GM21528 (cell line): Measurements from ENCODE around the gene SPOCK1.

Experiments
- ATAC-seq: cut with Tn5 transposase; IDR thresholded peaks from one replicate; pipeline ENCODE4 v1.9.1; 2021; ENCODE audit warnings: mild to moderate bottlenecking, moderate library complexity; ENCODE audit not compliant: unreplicated experiment, low FRiP score

SPOCK1 gene

DNA sequence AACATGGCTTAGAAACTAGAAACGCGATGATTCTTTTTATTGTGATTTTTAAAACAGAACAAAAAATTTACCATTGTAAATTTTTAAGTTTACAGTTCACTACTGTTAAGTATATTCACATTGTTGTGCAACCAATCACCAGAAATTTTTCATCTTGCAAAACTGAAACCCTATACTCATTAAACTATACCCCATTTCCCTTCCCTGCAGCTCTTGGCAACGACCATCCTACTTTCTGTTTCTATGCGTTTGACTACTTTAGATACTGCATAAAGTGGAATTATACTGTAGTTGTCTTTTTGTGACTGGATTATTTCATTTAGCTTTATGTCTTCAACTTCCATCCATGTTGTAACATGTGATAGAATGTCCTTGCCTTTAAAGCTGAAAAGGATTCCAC, 52.5 kb downstream of the SPOCK1 start:
- ATAC-seq: no peak

DNA sequence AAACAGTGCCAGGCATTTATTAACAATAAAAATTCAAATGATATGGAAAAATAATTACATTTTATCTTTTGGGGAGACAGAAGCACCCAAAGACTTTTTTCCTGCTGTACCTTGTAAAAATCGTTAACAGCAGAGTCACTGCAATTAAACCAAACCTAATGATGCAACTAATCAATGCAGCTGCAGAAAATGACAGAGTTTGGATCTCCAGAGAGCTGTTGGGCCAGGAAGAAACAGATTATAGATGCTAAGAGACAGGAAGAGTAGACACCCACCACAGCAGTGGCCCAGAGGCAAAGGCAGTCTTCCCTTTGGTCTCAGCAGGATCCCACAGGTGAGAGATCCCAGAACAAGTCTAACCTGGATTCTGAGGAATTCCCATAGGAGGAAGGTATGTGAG, 53.0 kb downstream of the SPOCK1 start:
- ATAC-seq: no peak

DNA sequence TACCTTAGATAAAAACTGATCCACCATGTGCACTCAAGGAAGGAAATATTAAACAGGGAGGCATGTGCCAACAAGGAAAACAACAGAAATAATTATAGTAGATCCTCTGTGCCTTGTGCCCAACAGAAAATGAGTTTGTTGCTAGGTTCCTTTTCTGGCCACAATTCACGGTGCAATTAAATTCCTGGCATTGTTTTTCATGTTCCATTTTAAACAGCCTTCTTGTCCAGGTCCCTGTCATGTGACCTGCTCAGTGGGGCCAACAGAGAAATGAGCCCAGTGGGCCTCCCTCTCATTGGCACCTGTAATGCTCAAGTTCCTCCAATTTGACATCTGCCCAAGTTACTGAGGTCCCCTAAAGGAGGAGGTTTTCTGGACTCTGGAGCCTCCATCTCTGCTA, 56.5 kb downstream of the SPOCK1 start:
- no peak for ATAC-seq

DNA sequence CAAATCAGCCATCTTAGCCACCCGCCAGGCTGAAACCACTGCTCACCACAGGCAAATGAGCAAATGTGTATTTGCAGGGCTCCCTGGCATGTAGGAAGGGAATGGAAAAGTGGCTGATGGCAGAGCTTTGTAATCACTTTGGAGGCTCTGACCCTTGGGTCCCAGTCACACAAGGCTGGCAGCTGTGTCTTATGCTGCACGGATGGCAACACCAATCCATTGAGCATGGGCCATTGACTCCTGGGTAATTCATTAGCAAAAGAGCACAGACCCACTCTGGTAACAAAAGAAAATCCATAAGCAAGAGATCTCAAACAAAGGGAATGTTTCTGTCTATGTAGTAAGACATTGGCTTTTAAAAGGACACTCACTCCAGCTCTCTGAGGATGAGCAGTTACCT, 57.6 kb downstream of the SPOCK1 start:
- ATAC-seq: no peak

DNA sequence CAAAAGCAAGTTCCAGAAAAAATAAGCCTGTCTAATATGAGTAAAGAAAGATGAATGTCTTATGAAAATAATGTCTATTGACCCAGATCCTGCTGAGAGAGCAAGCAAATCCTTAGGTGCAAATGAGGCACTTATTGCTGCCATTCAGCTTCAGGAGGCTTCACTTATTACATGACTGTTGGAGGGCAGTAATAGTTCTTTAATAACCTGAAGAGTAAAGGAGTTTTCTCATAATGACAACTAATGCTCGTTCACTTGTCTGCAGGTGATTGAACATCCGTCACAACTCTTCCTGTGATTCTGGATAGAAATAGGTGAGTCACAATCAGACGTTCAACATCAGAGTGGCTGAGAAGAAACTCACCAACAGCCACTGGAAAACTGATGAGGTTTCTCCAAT, 58.3 kb downstream of the SPOCK1 start:
- no peak for ATAC-seq

DNA sequence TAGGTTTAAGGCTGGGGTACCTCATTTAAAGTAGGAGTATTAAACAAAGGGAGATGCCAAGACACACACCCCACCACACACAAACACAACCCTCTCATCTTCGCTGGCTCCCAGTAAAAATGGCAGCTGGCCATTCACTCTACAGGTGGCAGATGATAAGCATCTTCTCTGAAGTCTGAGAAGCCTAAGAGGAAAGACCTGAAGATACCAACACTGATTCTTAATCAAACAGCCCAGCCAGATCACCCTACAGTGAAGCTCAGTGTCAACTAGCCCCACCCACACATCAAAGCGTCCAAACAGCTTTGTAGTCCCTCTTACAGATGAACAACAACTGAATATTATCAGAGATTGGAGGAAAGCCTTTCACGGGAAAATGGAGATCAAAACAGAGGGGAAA, 59.5 kb downstream of the SPOCK1 start:
- no peak for ATAC-seq

DNA sequence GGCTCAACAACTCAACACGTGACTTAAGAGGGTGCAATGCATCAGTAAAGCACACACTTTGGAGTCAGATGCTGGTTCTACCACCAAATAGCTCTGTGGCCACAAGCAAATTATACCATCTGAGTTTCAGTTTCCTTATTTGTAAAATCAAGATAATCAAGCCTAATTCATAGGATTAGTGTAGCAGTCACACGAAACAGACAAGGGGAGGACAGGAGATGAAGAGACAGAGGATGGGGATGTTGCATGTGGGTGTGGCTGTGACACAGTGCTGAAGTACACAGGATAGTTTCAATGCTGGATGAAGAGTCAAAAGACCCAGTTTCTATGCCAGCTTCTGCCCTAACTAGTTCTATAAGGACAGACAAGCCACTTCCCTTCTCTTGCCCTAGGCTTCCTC, 60.2 kb downstream of the SPOCK1 start:
- ATAC-seq: no peak

DNA sequence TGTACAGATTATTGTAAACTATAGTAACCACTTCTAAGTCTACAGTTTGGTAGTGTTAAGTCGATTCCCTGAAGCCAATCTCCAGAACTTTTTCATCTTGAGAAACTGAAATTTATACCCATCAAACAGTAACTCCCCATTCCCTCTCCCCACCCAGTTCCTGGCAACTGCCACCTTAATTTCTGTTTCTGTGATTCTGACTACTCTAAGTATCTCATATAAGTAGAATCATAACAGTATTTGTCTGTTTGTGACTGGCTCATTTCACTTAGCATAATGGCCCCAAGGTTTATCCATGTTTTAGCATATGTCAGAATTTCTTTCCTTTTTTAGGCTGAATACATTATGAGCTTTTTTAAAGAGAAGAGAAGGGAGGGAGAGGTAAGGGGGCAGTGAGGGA, 61.4 kb downstream of the SPOCK1 start:
- no peak for ATAC-seq

DNA sequence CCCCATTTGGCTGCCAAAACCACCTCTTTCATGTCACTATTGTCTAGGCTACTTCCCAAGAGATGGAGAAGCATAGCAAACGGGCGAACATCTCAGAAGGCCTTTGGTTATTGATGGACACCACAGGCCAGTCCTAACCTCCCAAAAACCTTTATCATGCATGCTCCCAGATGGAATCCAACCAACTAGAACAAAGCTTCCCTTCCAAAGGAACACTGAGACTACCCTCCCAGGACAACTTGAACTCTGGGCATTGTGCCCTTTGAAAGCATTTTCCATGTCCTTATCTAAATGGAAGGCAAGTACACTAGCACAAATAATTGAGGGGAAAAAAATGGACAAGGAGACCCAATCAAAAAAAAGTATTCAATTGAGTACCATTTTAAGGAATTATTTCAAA, 65.6 kb downstream of the SPOCK1 start:
- ATAC-seq: no peak

DNA sequence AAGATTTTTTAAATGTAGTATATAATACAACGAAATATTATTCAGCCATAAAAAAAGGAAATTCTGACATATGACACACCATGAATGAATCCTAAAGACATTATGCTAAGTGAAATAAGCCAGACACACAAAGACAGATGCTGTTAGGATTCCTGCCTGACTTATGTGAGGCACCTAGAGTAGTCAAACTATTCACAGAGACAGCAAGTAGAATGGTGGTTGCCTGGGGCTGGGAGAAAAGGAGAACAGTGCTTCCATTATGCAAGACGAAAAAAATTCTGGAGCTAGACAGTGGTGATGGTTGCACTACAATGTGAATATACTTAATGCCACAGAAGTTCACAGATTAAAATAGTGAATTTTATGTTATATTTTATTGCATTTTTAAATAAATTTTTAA, 66.8 kb downstream of the SPOCK1 start:
- ATAC-seq: no peak

DNA sequence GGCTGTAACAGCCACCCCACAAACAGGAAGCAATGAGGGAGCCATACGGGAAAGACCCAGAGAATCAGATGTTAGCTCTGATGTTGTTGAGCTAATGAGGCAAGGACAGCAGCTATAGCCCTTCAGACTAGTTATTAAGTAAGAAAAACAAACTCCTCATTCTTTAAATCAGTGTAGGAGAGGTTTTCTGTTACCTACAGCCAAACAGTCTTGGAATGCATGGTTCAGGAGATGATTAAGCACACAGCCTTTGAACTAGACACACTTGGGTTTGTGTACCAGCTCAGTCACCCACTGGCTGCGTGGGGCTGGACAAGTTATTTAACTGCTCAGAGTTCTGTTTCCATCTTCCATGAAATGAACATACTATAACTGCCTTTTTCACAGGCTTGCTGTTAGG, 68.1 kb downstream of the SPOCK1 start:
- no peak for ATAC-seq

DNA sequence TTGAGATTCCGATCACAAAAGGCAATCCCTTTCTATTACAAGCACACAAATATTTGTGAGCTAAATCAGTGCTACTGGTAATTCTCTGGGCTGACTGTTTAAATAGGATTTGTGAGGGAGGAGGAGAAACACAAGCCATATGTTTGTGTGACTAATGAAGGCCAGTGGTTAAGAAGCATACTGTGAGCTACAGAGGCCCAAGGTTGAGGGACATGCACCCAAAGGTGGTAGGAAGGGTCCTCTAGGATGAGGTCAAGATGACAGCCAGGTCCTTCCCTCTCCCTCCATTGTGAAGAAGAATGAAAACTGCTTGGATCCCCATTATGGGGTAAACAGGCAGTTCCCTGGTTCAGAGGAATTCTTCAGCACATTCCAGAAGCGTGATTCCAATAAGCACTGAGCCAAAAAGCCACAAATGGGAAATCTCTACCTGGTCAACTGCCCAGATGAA, 83.9 kb downstream of the SPOCK1 start:
- ATAC-seq: no peak

DNA sequence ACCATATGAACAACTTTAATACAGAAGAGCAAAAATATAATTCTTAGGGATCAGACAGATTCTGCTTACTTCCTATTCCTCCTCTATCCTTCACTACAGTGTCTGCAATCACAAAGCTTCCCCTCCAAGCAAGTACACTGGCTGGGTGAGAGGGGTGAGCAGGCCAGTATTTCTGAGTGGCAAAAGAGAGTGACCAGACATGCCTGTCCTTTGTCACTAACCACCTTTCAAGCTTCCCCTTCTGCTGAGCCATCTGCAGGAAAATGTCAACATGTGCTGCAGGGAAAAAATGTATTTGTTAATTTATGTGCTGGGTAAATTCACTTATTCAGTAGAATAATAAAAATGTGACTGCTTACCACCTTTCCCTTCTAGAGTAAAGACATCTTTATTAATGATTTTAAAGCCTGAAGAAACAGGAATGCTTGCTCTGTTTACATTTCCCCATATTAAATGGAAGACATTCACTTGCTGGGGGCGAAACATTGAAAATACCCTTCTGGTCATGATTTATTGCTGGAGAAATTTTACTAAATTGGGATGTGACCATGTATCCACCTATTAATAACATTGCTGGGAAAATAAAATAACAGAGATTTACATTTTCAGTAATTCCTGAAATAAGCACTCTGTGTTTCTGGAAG, 84.9 kb downstream of the SPOCK1 start:
- no peak for ATAC-seq

DNA sequence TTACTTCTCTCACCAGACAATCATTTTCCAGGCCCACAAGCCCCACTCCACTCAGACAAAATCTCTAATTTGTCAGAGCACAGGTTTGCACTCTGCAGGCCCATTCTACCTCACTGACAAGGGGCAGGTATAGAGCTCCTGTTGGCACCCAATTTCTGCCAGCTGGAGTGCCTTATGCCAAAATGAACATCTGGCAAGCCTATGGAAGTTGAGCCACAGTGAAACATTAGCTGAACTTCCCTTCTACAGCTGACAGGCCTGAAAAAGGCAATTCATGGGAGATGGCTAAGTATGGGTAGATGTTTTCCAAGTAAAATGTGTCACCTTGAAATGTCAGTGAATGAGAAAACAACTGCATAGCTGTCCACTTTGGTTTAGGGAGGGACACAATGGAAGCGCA, 87.0 kb downstream of the SPOCK1 start:
- no peak for ATAC-seq

DNA sequence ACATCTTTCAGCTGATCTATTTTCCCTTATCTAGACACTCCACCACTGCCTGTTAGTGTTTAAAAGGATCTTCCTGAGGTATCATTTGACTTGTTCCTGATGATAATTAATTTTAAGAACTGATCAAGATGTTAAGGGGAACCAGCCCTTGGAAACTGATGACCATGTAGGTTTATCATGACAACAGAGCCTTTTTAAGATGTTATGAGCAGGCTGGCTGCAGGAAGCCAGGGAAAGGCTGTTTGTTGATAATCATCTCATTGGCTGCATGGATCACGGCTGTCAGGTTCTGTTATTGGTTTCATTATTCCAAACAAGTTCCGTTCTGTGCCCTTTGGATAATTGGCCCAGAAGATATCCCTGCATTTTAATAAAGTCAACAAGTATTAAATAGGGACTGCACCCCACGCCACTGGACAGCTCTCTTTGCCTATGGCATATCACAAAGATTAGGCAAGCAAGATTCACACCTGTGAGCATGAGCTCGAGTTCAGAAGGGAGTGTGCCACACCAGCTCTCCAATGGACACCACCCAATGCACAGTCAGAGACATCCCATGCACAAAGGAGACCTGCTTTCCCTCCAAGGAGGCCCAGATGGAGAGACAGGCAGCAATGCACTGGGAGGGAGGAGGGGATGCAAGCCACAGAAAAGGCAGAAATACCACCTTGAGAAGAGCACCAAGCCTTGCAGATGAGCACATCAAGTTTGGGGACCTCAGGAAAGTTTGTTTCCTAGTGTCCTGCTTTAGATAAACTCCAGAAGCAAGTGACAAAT, 88.7 kb downstream of the SPOCK1 start:
- no peak for ATAC-seq

DNA sequence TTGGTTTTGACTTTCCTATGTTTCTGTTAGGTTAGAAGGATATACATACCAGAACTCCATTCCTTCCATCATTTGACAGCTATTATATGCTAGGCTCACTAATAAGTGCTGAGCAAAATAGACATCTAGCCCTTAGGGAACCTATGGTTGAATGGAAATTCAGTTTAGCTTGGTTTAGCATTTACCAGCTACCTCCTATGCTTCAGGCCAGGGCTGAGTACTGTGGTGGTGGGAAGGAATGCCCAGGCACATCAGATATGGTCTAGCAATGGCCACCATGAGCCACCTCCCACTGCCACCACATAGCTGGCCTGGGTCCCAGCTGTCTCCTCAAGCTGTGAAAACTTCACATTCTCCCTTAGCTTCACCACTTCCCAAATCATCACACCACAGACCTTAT, 89.4 kb downstream of the SPOCK1 start:
- no peak for ATAC-seq

DNA sequence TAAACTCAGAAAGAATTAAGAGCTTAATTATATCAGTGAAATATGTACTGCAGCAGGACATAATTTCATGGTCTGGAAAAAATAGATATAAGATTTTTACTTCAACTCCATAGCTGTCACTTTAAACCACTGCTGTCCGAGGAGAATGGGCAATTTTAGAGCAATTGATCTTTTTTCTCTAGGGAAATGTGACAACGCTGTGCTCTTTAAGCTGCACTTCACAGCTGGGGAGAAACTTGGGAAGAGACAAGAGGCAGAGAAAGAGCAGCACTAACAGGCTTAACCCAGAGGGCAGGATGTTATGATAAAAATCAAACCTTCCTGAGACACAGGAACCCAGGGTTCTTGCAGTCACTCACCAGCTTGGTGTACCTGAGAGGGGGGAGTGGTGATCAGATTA, 92.0 kb downstream of the SPOCK1 start:
- ATAC-seq: no peak

DNA sequence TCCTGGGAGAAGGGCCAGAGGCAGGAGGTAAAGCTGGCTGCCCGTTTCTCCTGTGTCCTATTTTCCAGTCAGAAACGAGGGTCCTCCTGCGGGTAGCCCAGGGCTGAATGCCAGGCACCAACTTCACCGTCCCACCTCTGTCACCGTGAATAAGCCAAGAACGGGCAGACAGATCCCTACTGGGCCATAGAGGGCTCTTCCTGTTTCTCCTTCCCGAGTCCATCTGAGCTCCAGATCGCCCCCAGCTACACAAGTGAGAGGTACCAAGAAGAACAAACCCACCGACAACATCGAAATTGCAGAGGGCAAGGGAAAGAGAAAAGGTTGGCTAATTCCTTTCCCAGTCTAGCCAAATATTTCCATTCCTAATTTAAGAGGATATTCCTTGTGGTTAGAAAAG, 93.7 kb downstream of the SPOCK1 start:
- ATAC-seq: no peak

DNA sequence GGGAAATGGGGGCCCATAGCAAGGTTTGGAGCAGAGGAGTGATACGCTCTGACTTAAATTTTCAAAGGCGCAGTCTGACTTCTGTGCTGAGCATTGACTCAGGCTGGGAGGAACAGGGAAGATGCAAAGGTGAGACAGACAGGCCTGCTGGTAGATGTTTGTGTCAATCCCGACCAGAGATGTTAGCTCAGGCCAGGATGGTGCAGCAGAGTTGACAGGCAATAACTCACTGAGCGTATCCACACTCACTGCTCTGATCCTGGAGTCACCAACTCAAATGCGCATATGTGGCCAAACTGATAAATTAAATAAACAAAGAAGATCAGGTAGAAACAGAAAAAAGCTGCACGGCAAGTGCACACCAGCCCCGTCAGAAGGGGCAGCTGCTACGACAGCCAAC, 95.3 kb downstream of the SPOCK1 start:
- no peak for ATAC-seq

DNA sequence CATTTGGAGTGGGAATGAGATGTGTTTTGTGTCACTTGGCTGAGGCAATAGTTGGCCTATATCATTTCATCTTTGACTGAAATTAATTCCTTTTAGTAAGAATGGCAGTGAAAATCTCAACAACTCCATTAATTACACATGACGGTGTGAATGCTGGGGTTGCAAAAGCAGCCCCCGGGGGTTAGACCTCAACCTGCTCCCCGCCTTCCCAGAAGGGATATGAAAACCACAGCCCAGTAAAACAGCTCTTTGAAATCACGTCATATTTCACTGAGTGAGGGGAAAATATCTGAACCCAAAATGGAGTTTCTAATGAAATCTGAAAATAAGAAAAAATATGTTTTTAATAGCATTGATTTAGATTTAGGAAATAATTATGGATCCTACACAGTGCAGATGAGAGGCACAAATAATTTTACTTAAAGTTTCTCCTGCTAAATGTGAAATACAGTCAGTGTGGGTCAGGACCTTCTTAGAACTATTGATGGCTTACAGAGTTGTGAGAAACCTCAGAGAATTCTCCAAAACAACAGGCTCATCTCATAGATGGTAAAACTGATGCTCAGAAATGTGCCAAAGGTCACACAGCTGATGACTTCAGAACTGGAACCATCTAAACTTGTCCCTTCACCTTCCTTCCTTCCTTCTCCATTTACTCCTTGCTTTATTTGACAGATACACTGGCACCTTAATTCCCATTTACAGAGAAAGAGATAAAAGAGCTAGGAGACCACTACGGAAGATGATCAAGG, 96.5 kb downstream of the SPOCK1 start:
- no peak for ATAC-seq

DNA sequence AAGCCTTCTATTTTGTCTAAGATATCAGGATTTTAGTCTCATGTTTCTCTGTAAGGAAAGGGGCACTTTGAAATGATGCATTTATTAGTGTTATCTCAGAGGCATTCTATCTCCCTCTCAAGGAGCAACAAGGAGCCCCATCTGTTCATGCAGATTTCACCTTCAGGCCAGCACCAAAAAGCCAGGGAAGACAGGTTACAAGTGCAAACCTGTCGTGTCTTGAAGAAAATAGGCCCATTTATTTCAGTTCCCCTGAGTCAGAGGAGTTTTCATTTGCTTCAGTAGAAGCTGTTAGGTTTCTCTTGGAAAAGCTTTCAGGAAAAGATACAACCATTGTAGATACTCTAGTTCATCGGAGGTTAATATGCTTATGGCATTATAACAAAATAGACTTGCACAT, 97.2 kb downstream of the SPOCK1 start:
- ATAC-seq: no peak

DNA sequence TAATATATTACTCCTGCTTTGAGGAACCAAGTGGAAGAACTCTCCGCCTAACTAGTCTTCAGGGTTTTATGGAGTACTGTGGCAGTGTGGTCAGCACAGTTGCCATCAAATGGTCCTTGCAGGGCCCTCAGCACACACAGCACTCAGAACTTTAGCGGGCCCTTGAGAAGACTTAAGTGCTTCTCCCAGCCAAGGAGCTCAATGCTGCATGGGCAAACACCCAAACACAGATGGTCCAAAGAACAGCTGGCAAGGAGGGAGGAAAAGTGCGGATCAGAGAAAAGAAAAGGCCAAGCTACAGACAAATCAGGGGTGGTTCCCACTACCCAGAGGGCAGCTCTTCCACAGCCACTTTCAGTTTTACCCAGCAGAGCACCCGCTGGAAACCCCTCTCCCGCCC, 98.6 kb downstream of the SPOCK1 start:
- no peak for ATAC-seq
